ENCODE results near the gene WBP2.

GRCh38 chr17:75849724-75850123 is 5.4 kb downstream of the WBP2 start:
- TF ChIP-seq CTCF (IDR thresholded peaks at IDR 0.05), result no peak
- no peak for TF ChIP-seq POLR2A (IDR thresholded peaks at IDR 0.05)
- no peak for TF ChIP-seq POLR2AphosphoS5 (IDR thresholded peaks at IDR 0.05)

Data from suprapubic skin (tissue), 4 donors.